Aorta (tissue), 5 donors: ENCODE data around the gene PRAMEF17. TPM values are rescaled to one million over a fixed set of nuclear protein-coding genes. Genes with fewer than 3 reads are reported as not detected.
"Not testable (repeated sequence)": the region's sequence is repeated elsewhere in the genome, so short reads cannot be mapped to it uniquely, and the experiment has no call there.

Source experiments
- ATAC-seq: fragments of 200-7000 bp; cut with Tn5 transposase; one replicate; pipeline ENCODE4 v1.9.1; 2022; ENCODE audit warnings: moderate library complexity; ENCODE audit not compliant: low FRiP score
- DNase-seq, 2 donors: peaks; one replicate each; pipeline ENCODE4 v3.0.0-alpha.2; 2020
- H3K27ac ChIP-seq, 2 donors: one replicate each; pipeline ENCODE4 v1.5.1; 2013; ENCODE audit warnings: low read length in 2 of 2, mild to moderate bottlenecking in 2 of 2, moderate library complexity in 2 of 2, control low read depth in 1 of 2, inconsistent platforms in 1 of 2, low read depth in 1 of 2
- H3K27me3 ChIP-seq, 2 donors: one replicate each; pipeline ENCODE4 v1.6.1; 2013; ENCODE audit warnings: control low read depth in 1 of 2, low read length in 1 of 2, mild to moderate bottlenecking in 1 of 2, moderate library complexity in 1 of 2; ENCODE audit not compliant: insufficient read depth in 2 of 2, control insufficient read depth in 1 of 2
- H3K36me3 ChIP-seq, 2 donors: one replicate each; pipeline ENCODE4 v1.6.1; 2013; ENCODE audit warnings: control low read depth in 1 of 2, low read length in 1 of 2, mild to moderate bottlenecking in 1 of 2; ENCODE audit not compliant: insufficient read depth in 2 of 2, control insufficient read depth in 1 of 2
- H3K4me1 ChIP-seq, 2 donors: one replicate each; pipeline ENCODE4 v1.6.1; 2013; ENCODE audit warnings: low read length in 2 of 2, control low read depth in 1 of 2, mild to moderate bottlenecking in 1 of 2, moderate library complexity in 1 of 2; ENCODE audit not compliant: insufficient read depth in 2 of 2, control insufficient read depth in 1 of 2
- H3K4me3 ChIP-seq, 2 donors: one replicate each; pipeline ENCODE4 v1.5.1; 2013; ENCODE audit warnings: low read length in 2 of 2, control low read depth in 1 of 2, mild to moderate bottlenecking in 1 of 2
- H3K9me3 ChIP-seq: one replicate; pipeline ENCODE4 v1.6.1; 2013; ENCODE audit warnings: mild to moderate bottlenecking, low read length; ENCODE audit not compliant: control insufficient read depth
- WGBS, 2 donors: extraction: QIAGEN DNeasy Blood & Tissue Kit; methylation state at CpG; one replicate each; pipeline ENCODE4 v1.1.7; 2013; 5-methylcytosine and 5-hydroxymethylcytosine counted together
- intact Hi-C, 2 donors: fragments of 100-400 bp; cut with DNase I; formaldehyde crosslinking; loops; one replicate each; pipeline versions ENCODE4 v1.14.2 to v1.15.0; 2022
- polyA plus RNA-seq, 2 donors: library from polyadenylated mRNA; stranded (reverse); fragments of 200-250 nt; gene quantifications; one replicate each; pipeline ENCODE4 v1.2.3, GENCODE V29; 2013
- total RNA-seq, 2 donors: library from RNA; stranded (reverse); fragmentation: NEBNext Ultra II Directional; extraction: Animal tissue kit (Norgen Biotek cat#: 25700); gene quantifications; one replicate each; pipeline ENCODE4 v1.2.1, GENCODE V29; 2021
- donor health status: healthy with polysubstance abuse.
- donor health status: Bipolar disorder and iron deficiency.
- donor health status: DM: no; HTN: no; CAD: no.
- donor health status: DM: no; HTN: no; CAD: no.
- donor health status: DM: yes; HTN: yes; CAD: no.

Gene PRAMEF17
- total and polyA plus RNA-seq, 4 donors = not detected

GRCh38 chr1:13432251-13432650, 42.8 kb downstream of the PRAMEF17 start:
- Histone ChIP-seq H3K9me3 (peaks cover 1% of the 10 kb centered on the region), H3K36me3 (no peaks in the 10 kb centered on the region), H3K4me1 (no peaks in the 10 kb centered on the region), H3K27ac (no peak overlapping the region), H3K4me3 (no peak overlapping the region), H3K27me3 (no peaks in the 10 kb centered on the region)
- no peak for ATAC-seq
- intact Hi-C loops = no loop called here
- WGBS, 2 donors = 70 to 81% methylated on average over 3 of the region's 3 CpGs
- no peak for DNase-seq

GRCh38 chr1:13433694-13434358, 44.4 kb downstream of the PRAMEF17 start:
- 91 to 94% methylated on average over 30 to 32 of the region's 32 CpGs for WGBS, 2 donors
- intact Hi-C loops, ATAC-seq: not testable (repeated sequence)

GRCh38 chr1:13435458-13435857, 46.0 kb downstream of the PRAMEF17 start:
- no peaks in the 10 kb centered on the region for H3K9me3 ChIP-seq
- intact Hi-C loops = no loop called here
- H3K4me3 ChIP-seq = no peak overlapping the region
- H3K27ac ChIP-seq = no peak overlapping the region
- no peaks in the 10 kb centered on the region for H3K4me1 ChIP-seq
- H3K27me3 ChIP-seq = no peaks in the 10 kb centered on the region
- DNase-seq = no peak
- no peaks in the 10 kb centered on the region for H3K36me3 ChIP-seq
- ATAC-seq = no peak
- 56 to 71% methylated on average over 3 of the region's 3 CpGs for WGBS, 2 donors

More at GRCh38 chr1:13433694-13434358, 44.4 kb downstream of the PRAMEF17 start:
- DNase-seq, H3K4me3 ChIP-seq, H3K36me3 ChIP-seq, H3K27me3 ChIP-seq, H3K27ac ChIP-seq, H3K9me3 ChIP-seq, H3K4me1 ChIP-seq: not testable (repeated sequence)

- H3K9me3 ChIP-seq, DNase-seq, H3K4me3 ChIP-seq, H3K36me3 ChIP-seq, H3K27me3 ChIP-seq, H3K27ac ChIP-seq, ATAC-seq, H3K4me1 ChIP-seq, intact Hi-C loops: not testable (repeated sequence)
- 93 to 94% methylated on average over 39 to 49 of the region's 49 CpGs for WGBS, 2 donors
Observed at GRCh38 chr1:13439104-13439783, 49.8 kb downstream of the PRAMEF17 start.

Other genes with a start within 250 kb of the PRAMEF17 start
- not detected for gene PRAMEF26, start 233.6 kb upstream of the PRAMEF17 start, total RNA-seq
- gene PRAMEF26, start 233.6 kb upstream of the PRAMEF17 start, polyA plus RNA-seq = not detected
- not detected for gene HNRNPCL4, start 224.0 kb upstream of the PRAMEF17 start, total RNA-seq
- gene HNRNPCL4, start 224.0 kb upstream of the PRAMEF17 start, polyA plus RNA-seq = not detected
- gene PRAMEF9, start 217.8 kb upstream of the PRAMEF17 start, total RNA-seq = not detected
- gene PRAMEF9, start 217.8 kb upstream of the PRAMEF17 start, polyA plus RNA-seq = not detected
- not detected for gene PRAMEF13, start 188.2 kb upstream of the PRAMEF17 start, total RNA-seq
- gene PRAMEF13, start 188.2 kb upstream of the PRAMEF17 start, polyA plus RNA-seq = not detected
- gene PRAMEF18, start 163.5 kb upstream of the PRAMEF17 start, total RNA-seq = not detected
- not detected for gene PRAMEF18, start 163.5 kb upstream of the PRAMEF17 start, polyA plus RNA-seq
- not detected for gene PRAMEF5, start 135.4 kb upstream of the PRAMEF17 start, total RNA-seq
- gene PRAMEF5, start 135.4 kb upstream of the PRAMEF17 start, polyA plus RNA-seq = not detected
- not detected for gene PRAMEF8, start 104.5 kb upstream of the PRAMEF17 start, total RNA-seq
- gene PRAMEF8, start 104.5 kb upstream of the PRAMEF17 start, polyA plus RNA-seq = not detected
- not detected for gene PRAMEF33, start 86.1 kb upstream of the PRAMEF17 start, total RNA-seq
- gene PRAMEF33, start 86.1 kb upstream of the PRAMEF17 start, polyA plus RNA-seq = not detected
- not detected for gene PRAMEF15, start 74.1 kb upstream of the PRAMEF17 start, total RNA-seq
- not detected for gene PRAMEF15, start 74.1 kb upstream of the PRAMEF17 start, polyA plus RNA-seq
- not detected for gene PRAMEF14, start 42.5 kb upstream of the PRAMEF17 start, total RNA-seq
- not detected for gene PRAMEF14, start 42.5 kb upstream of the PRAMEF17 start, polyA plus RNA-seq
- not detected for gene PRAMEF19, start 17.7 kb upstream of the PRAMEF17 start, total RNA-seq
- gene PRAMEF19, start 17.7 kb upstream of the PRAMEF17 start, polyA plus RNA-seq = not detected
- gene PRAMEF20, start 20.8 kb downstream of the PRAMEF17 start, total RNA-seq = not detected
- gene PRAMEF20, start 20.8 kb downstream of the PRAMEF17 start, polyA plus RNA-seq = not detected
- gene LRRC38, start 124.4 kb downstream of the PRAMEF17 start, total RNA-seq = not detected
- gene LRRC38, start 124.4 kb downstream of the PRAMEF17 start, polyA plus RNA-seq = not detected
- 10 to 100 TPM; 16.6 to 19.5 TPM for gene PDPN, start 194.2 kb downstream of the PRAMEF17 start, total RNA-seq
- 10 to 100 TPM in 1 of 2 donors, under 1 TPM in 1; 0.43 to 18.8 TPM for gene PDPN, start 194.2 kb downstream of the PRAMEF17 start, polyA plus RNA-seq